MM.1S (cell line): ENCODE measurements around the gene CEP128.

Source experiments
- DNase-seq: peaks from one replicate; pipeline ENCODE4 v3.0.0-alpha.2; 2015
- H2AFZ ChIP-seq: fragments of 300-600 bp; sonication (generic); 2 replicates; pipeline ENCODE4 v1.6.0; 2016; ENCODE audit warnings: antibody characterized with exemption, low read length
- H3F3A ChIP-seq: fragments of 300-600 bp; sonication (generic); 2 replicates; pipeline ENCODE4 v1.6.1; 2016; ENCODE audit warnings: mild to moderate bottlenecking, antibody characterized with exemption, low read length, moderate library complexity, mixed read lengths; ENCODE audit not compliant: insufficient read depth
- H3K27ac ChIP-seq: fragments of 300-600 bp; sonication (generic); 2 replicates; pipeline ENCODE4 v1.5.1; 2016; ENCODE audit warnings: mild to moderate bottlenecking, low read length
- H3K27me3 ChIP-seq: fragments of 300-600 bp; sonication (generic); replicated peaks from 2 replicates; pipeline ENCODE4 v1.6.0; 2016; ENCODE audit warnings: low read length; ENCODE audit not compliant: insufficient read depth
- H3K36me3 ChIP-seq: fragments of 300-600 bp; sonication (generic); replicated peaks from 2 replicates; pipeline ENCODE4 v1.6.1; 2016; ENCODE audit warnings: mild to moderate bottlenecking, low read length, mixed read lengths; ENCODE audit not compliant: insufficient read depth
- H3K4me1 ChIP-seq: fragments of 300-600 bp; sonication (generic); 2 replicates; pipeline ENCODE4 v1.6.1; 2016; ENCODE audit warnings: low read length, mixed read lengths
- H3K4me2 ChIP-seq: fragments of 300-600 bp; sonication (generic); 2 replicates; pipeline ENCODE4 v1.6.0; 2016; ENCODE audit warnings: low read depth, low read length
- H3K4me3 ChIP-seq: fragments of 300-600 bp; sonication (generic); 2 replicates; pipeline ENCODE4 v1.5.1; 2016; ENCODE audit warnings: low read length, mixed read lengths
- H3K79me2 ChIP-seq: fragments of 300-600 bp; sonication (generic); 2 replicates; pipeline ENCODE4 v1.6.1; 2016; ENCODE audit warnings: mixed run types, low read length, mixed read lengths
- H3K9ac ChIP-seq: fragments of 300-600 bp; sonication (generic); 2 replicates; pipeline ENCODE4 v1.6.1; 2016; ENCODE audit warnings: low read length, mixed read lengths
- H3K9me2 ChIP-seq: fragments of 300-600 bp; sonication (generic); replicated peaks from 2 replicates; pipeline ENCODE4 v1.6.1; 2016; ENCODE audit warnings: mild to moderate bottlenecking, low read length, mixed read lengths; ENCODE audit not compliant: insufficient read depth
- H3K9me3 ChIP-seq: fragments of 300-600 bp; sonication (generic); replicated peaks from 2 replicates; pipeline ENCODE4 v1.6.1; 2016; ENCODE audit warnings: mild to moderate bottlenecking, low read length, mixed read lengths; ENCODE audit not compliant: insufficient read depth
- H4K20me1 ChIP-seq: fragments of 300-600 bp; sonication (generic); 2 replicates; pipeline ENCODE4 v1.6.1; 2016; ENCODE audit warnings: mild to moderate bottlenecking, low read length, moderate library complexity, mixed read lengths; ENCODE audit not compliant: insufficient read depth
- EZH2 ChIP-seq: fragments of 300-600 bp; sonication (generic); optimal IDR thresholded peaks from 2 replicates; pipeline ENCODE3; 2017; ENCODE audit warnings: low read depth, mild to moderate bottlenecking, antibody characterized with exemption, low read length, mixed read lengths
- EZH2phosphoT487 ChIP-seq: fragments of 300-600 bp; sonication (generic); IDR thresholded peaks from 2 replicates; pipeline ENCODE4 v1.6.1; 2018; ENCODE audit warnings: antibody characterized with exemption, low read length
- TF ChIP-seq, protein P1 (sequence below): fragments of 300-600 bp; sonication (generic); IDR thresholded peaks from 2 replicates; pipeline ENCODE4 v1.5.1; 2016; ENCODE audit warnings: antibody characterized with exemption, low read length, mixed read lengths

The CEP128 gene

DNA sequence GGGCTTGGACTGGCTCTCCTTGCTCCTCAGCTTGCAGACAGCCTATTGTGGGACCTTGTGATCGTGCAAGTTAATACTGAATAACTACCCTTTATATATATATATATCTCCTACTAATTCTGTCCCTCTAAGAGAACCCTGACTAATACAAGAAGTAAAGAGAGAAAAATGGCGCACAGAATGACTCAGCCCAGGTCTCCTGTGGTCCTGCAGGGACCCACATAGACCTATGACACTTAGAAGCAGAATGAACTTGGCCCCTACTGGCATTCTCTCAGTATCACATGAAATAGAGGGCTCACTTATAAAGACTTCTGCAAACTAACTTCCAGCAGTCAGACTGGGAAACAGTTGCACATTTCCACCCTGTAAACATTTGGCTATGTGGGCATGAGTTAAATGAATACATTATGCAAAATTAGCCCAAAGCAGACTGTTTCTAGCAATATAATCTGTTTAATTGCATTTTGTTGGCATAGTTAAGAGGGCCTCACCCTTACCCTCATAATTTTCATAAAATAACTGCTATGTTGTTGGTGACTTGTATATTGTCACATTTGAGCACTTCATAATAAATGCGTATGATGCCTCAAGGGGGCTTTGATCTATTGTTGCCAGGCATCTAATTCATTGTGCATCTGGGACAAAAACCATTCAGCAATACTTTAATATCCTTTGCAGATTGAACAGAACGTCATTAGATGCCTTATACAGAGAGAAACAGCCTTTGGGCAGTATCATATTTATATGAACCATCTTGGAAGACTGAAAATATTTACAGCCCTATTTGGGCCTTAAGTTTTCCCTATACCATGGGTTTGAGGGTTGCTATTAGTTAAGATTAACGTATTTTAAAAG lies 380.5 kb downstream of the CEP128 start:
- H3F3A ChIP-seq: no peaks in the 10 kb centered on the region
- no peaks in the 10 kb centered on the region for H3K36me3 ChIP-seq
- TF ChIP-seq EZH2phosphoT487 (no peak), EZH2 (no peak)
- TF ChIP-seq, protein P1, sequence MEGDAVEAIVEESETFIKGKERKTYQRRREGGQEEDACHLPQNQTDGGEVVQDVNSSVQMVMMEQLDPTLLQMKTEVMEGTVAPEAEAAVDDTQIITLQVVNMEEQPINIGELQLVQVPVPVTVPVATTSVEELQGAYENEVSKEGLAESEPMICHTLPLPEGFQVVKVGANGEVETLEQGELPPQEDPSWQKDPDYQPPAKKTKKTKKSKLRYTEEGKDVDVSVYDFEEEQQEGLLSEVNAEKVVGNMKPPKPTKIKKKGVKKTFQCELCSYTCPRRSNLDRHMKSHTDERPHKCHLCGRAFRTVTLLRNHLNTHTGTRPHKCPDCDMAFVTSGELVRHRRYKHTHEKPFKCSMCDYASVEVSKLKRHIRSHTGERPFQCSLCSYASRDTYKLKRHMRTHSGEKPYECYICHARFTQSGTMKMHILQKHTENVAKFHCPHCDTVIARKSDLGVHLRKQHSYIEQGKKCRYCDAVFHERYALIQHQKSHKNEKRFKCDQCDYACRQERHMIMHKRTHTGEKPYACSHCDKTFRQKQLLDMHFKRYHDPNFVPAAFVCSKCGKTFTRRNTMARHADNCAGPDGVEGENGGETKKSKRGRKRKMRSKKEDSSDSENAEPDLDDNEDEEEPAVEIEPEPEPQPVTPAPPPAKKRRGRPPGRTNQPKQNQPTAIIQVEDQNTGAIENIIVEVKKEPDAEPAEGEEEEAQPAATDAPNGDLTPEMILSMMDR: no peak
- H3K27me3 ChIP-seq: no peaks in the 10 kb centered on the region
- H3K4me1 ChIP-seq: no peaks in the 10 kb centered on the region
- DNase-seq: no peak
- H3K4me3 ChIP-seq: no peak overlapping the region
- H3K9me2 ChIP-seq: no peaks in the 10 kb centered on the region
- no peak overlapping the region for H2AFZ ChIP-seq
- H3K27ac ChIP-seq: no peak overlapping the region
- no peak overlapping the region for H3K4me2 ChIP-seq
- no peaks in the 10 kb centered on the region for H4K20me1 ChIP-seq
- no peaks in the 10 kb centered on the region for H3K9me3 ChIP-seq
- H3K79me2 ChIP-seq: no peaks in the 10 kb centered on the region
- no peak overlapping the region for H3K9ac ChIP-seq

DNA sequence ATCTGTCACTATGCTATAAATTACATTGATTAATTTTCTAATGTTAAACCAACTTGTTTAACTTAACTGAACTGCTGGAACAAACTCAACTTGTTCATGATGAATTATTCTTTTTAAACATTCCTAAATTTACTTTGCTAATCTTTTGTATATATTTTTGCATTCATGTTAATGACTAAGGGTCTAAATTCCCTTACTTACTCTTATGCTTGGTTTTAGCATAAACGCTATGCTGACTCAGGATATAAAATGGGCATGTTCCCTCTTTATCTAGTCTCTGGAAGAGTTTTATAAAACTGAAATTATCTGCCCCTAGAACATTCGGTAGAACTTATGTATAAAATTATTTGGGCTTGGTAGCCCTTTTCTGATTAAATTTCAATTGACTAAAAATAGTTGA lies 387.4 kb downstream of the CEP128 start:
- no peak for DNase-seq
- TF ChIP-seq EZH2phosphoT487 (no peak), EZH2 (no peak)
- TF ChIP-seq, protein P1: no peak

DNA sequence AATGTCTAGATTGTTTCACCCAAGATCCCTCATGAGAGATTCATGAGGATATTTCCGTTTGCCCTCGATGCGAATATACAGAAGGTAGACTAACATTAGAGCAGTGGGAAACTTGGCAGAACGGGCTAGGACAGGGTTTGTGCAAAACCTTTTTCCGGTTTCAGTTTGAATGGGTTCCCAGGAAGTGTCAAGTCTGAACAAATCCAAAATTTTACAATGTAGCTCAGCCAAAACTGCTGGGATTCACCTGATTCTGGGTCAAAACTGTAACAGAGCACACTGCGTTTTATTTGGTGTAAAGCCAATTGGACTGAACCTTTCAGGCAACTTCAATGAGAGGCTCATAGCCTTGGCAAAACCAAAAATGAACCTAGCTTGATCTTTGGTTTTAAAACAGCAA lies 392.4 kb downstream of the CEP128 start:
- Histone ChIP-seq H3K4me3 (no peak overlapping the region), H3K9me3 (no peaks in the 10 kb centered on the region), H3F3A (no peaks in the 10 kb centered on the region), H3K9me2 (no peaks in the 10 kb centered on the region), H3K79me2 (no peaks in the 10 kb centered on the region), H3K4me1 (no peaks in the 10 kb centered on the region), H4K20me1 (no peaks in the 10 kb centered on the region), H3K27ac (no peak overlapping the region), H3K36me3 (no peaks in the 10 kb centered on the region), H2AFZ (no peak overlapping the region), H3K27me3 (no peaks in the 10 kb centered on the region), H3K9ac (no peak overlapping the region), H3K4me2 (no peak overlapping the region)
- no peak for DNase-seq
- TF ChIP-seq, protein P1: no peak
- TF ChIP-seq EZH2phosphoT487 (no peak), EZH2 (no peak)

More for the DNA sequence above, 387.4 kb downstream of the CEP128 start:
- H3K4me1 ChIP-seq: no peaks in the 10 kb centered on the region
- H4K20me1 ChIP-seq: no peaks in the 10 kb centered on the region
- H3K4me3 ChIP-seq: no peak overlapping the region
- no peak overlapping the region for H3K27ac ChIP-seq
- no peak overlapping the region for H3K4me2 ChIP-seq
- no peak overlapping the region for H2AFZ ChIP-seq
- H3K9me3 ChIP-seq: no peaks in the 10 kb centered on the region
- H3K36me3 ChIP-seq: no peaks in the 10 kb centered on the region
- H3K27me3 ChIP-seq: no peaks in the 10 kb centered on the region
- H3K79me2 ChIP-seq: no peaks in the 10 kb centered on the region
- H3K9ac ChIP-seq: no peak overlapping the region
- no peaks in the 10 kb centered on the region for H3K9me2 ChIP-seq
- H3F3A ChIP-seq: no peaks in the 10 kb centered on the region
